Fibroblast of pulmonary artery (primary cell): Measurements from ENCODE around the gene LFNG.

Source experiments
- DNase-seq: peaks from one replicate; pipeline ENCODE4 v3.0.0-alpha.2; 2010; ENCODE audit warnings: low read depth
- H3K4me3 ChIP-seq: replicated peaks from 2 replicates; pipeline ENCODE4 v1.5.1; 2011; ENCODE audit warnings: low read depth, mild to moderate bottlenecking, control low read depth, low read length, moderate library complexity
- TF ChIP-seq, protein P1 (sequence below): IDR thresholded peaks from 2 replicates; pipeline ENCODE4 v1.5.1; 2011; ENCODE audit warnings: mild to moderate bottlenecking, control low read depth, low read length, inconsistent platforms; ENCODE audit errors: missing control alignments

Gene LFNG

DNA sequence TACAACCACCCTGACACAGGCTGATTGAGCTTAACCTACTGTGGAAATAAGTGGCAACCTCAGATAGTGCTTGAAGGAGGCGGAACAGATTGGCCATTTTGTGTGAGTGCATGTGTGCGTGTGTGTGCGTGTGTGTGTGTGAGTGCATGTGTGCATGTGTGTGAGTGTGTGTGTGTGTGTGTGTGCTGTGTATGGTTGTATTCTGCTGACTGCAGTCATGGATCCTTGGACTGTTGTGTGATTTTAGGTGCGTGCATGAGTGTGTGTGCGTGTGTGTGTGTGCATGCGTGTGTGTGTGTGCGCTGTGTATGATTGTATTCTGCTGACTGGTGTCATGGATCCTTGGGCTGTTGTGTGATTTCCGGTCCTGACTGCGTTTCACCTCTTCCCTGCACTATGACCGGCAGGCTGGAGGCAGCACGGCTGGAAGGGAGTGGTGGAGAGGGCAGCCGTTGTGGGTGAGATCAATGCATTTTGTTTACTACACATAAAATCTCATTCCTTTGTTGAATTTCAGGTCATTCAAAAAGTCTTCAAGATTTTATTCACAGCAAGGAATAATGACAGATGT is 45.5 kb downstream of the LFNG start:
- H3K4me3 ChIP-seq, result no peak overlapping the region
- TF ChIP-seq, protein P1, sequence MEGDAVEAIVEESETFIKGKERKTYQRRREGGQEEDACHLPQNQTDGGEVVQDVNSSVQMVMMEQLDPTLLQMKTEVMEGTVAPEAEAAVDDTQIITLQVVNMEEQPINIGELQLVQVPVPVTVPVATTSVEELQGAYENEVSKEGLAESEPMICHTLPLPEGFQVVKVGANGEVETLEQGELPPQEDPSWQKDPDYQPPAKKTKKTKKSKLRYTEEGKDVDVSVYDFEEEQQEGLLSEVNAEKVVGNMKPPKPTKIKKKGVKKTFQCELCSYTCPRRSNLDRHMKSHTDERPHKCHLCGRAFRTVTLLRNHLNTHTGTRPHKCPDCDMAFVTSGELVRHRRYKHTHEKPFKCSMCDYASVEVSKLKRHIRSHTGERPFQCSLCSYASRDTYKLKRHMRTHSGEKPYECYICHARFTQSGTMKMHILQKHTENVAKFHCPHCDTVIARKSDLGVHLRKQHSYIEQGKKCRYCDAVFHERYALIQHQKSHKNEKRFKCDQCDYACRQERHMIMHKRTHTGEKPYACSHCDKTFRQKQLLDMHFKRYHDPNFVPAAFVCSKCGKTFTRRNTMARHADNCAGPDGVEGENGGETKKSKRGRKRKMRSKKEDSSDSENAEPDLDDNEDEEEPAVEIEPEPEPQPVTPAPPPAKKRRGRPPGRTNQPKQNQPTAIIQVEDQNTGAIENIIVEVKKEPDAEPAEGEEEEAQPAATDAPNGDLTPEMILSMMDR, result no peak
- DNase-seq, result no peak

- no peak for DNase-seq
- TF ChIP-seq, protein P1, result no peak
- H3K4me3 ChIP-seq, result no peak overlapping the region
These were observed 46.8 kb downstream of the LFNG start for GRCh38 chr7:2566348-2566889.

- no peak for DNase-seq
- TF ChIP-seq, protein P1, result no peak
- H3K4me3 ChIP-seq, result no peak overlapping the region
These were observed 47.5 kb downstream of the LFNG start for GRCh38 chr7:2566890-2567678.

DNA sequence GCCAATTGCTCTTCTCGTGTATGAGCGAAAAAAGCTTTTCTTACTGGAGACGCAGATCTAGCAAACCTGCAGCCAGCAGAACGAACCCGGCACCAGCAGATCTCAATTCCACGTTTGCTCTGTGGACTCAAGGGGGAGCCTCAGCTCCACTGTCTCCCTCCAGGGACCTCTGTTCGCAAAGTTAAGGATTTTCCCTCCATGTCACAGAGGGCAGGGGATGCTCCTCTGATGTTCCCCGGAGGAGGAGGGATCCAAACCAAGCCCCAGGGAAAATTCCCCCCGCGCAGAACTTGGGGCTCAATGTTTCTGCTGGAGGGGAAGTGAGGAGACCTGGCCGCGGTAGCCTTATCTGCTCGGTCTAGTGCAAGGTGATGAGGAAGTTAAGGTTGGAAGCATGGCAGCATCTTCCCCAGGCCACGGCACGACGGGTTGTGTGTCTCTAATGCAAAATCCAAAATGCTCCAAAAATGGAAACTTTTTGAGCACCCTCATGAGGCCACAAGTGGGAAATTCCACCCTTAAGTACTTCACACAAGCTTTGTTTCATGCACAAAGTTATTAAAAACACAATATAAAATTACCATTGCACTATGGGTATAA is 48.2 kb downstream of the LFNG start:
- H3K4me3 ChIP-seq, result no peak overlapping the region
- peak; percentile 57 for DNase-seq
- TF ChIP-seq, protein P1, result peak; percentile 64

DNA sequence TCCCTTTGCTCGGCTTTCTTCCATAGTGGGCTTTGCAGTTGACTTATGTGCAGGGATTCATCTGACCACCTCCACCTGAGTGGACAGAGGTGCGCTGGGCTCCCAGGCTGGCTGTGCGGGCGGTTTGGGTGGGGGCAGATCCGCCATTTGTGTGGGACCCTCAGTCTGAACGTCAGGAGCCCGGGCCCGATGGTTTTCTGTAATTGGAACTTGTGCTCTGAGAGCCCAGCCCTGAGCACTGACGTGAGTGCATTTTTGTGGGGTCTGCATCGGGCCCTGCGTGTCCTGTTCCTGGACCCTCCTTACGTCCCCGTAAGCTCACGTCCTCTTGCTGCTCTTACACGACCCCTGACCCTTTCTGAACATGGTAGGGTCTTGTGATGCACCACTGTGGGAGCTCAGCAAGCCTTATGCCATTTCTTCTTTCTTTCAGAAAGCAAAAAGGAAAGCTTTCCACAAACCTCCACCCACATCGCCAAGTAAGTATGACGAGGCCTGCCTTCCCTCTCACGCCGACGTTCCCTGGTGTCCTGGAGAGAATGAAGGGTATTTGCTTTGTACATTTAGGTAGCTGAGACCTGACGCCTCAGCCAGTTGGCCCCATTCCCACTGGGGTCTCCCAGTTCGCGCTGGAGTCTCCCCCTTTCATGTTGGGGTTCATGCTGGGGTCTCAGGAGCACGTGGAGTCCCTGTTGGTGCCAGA is 49.1 kb downstream of the LFNG start:
- TF ChIP-seq, protein P1, result no peak
- H3K4me3 ChIP-seq, result no peak overlapping the region
- no peak for DNase-seq

DNA sequence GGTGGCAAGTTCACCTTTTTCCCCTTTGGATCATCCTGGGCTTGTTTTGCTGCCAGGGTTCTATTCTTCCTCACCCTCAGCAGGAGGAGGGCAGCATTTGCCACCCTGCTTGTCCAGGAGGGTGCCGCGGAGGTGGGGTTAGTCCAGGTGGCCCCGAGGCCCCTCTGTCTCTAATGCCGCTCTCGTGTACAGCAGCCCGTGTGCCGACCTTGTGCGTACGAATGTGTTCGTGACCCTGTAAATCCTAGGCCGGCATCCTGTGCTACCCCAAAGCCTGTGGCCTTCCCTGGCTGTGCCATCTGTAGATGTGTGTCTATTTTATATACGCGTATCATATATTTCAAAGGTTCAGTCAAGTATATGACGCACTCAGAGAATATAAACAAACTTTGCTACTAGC is 49.8 kb downstream of the LFNG start:
- TF ChIP-seq, protein P1, result no peak
- no peak for DNase-seq
- H3K4me3 ChIP-seq, result no peak overlapping the region
